GM18508 (cell line): ENCODE results near the gene TMEM176A.
"Not testable (repeated sequence)": the region's sequence is repeated elsewhere in the genome, so short reads cannot be mapped to it uniquely, and the experiment has no call there.

Experiments
- ATAC-seq: cut with Tn5 transposase; IDR thresholded peaks from one replicate; pipeline ENCODE4 v1.9.1; 2021; ENCODE audit warnings: moderate number of reproducible peaks; ENCODE audit not compliant: insufficient read depth, unreplicated experiment

The TMEM176A gene

GRCh38 chr7:150807616-150808438 is 7.3 kb downstream of the TMEM176A start:
- not testable (repeated sequence) for ATAC-seq

DNA sequence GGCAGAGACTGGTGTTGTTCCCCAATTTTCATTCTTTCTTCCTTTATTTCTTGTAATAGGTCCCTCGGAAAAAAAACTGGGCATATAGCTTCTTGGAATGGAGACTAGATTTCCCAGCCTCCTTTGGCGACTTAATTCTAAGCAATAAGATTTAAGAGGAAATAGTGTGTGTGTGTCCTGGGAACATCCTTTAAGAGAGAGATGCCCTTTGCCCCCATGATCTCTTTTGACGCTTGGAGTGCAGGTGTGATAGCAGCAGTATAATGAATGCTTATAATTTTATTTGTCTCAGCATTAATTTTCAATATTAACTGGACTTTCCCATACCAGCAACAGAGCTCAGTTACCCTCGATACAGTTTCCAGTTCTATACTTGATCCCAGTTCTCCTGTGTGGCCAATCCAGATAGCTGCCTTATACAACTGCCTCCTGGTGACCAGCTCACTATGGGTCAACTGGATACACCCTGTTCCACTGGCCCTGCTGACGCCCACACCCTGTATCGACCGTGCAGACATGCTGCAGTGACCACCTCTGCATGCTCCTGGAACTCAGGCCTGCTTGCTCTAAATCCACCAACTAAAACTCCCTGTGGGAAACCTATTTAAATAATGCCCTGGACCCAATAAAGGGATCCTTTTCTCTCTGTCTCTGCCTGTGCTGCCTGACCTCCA is 13.9 kb downstream of the TMEM176A start:
- ATAC-seq, result no peak

DNA sequence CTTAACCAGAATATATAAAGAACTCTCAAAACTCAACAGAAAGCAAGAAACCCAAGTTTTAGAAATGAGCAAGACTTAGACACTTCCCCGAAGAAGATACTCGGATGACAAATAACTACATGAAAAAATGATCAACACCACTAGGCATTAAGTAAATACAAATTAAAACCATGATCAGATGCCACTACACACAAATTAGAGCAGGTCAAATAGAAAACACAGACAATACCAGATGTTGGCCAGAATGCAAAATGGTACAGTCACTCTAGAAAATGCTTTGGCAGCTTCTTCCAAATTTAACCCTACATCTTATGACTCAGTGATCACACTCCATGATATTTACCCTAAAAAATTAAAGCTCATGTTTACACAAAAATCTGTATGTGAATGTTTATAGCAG is 18.4 kb downstream of the TMEM176A start:
- ATAC-seq, result no peak

GRCh38 chr7:150820148-150820547 is 19.6 kb downstream of the TMEM176A start:
- ATAC-seq, result no peak

DNA sequence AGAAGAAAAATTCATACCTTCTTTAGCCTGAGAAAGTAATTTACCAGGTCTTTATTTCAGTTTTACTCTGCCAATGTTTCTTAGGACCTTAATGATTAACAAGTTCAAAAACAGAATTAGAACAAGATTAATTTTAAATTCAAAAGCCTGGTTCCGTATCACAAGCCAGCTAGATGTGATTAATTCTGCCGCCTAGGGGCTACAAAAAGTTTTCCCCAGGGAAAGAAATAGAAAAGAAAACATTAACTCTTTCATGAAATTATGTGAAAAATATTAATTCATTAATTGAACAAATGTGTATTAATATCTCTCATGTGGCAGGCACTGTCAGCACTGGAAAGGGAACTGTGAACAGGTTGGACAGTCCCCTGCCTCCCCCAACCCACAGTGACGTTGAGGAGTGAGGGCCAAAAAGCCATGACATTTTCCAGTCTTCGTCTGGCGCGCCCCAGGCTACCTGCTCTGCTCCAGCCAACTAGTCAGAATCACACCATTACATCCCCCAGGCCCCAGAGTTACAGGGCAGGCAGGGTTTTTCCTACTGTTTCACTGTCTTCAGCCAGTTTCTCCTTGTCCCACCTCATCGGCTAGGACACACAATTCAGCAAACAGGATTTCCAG is 20.1 kb downstream of the TMEM176A start:
- no peak for ATAC-seq

GRCh38 chr7:150823043-150823442 is 22.5 kb downstream of the TMEM176A start:
- no peak for ATAC-seq

DNA sequence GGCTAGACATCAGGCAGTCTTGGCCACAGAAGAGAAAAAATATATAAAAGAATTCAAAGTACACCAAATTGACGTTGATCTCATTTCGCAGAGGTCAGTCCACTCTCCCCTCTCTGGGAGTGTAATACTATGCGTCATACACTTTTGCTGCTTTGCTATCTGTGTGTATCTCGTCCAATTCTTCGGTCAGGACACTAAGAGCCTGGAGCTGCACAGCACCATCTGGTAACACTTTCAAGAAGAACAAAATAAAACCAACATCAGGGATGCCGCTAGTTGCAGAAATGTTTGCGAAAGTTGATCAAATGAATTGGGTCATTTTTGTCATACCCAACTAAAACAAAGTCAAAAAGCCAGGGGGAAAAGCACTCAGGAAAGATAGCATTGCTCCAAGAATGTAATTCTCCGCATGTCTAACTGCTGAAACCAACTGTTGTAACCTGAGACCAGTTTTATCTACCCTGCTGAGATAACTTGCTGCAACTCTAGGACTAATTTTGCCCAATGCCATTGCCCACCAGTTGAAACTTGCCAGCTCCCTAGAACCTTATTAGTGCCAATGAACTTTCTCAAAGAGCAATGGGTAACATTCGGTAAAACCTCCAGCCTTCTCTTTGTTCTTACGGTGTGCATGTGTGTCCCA is 23.0 kb downstream of the TMEM176A start:
- ATAC-seq, result no peak

GRCh38 chr7:150824379-150825177 is 24.0 kb downstream of the TMEM176A start:
- no peak for ATAC-seq

- ATAC-seq, result no peak
Measured at GRCh38 chr7:150826061-150826849, 25.7 kb downstream of the TMEM176A start.

DNA sequence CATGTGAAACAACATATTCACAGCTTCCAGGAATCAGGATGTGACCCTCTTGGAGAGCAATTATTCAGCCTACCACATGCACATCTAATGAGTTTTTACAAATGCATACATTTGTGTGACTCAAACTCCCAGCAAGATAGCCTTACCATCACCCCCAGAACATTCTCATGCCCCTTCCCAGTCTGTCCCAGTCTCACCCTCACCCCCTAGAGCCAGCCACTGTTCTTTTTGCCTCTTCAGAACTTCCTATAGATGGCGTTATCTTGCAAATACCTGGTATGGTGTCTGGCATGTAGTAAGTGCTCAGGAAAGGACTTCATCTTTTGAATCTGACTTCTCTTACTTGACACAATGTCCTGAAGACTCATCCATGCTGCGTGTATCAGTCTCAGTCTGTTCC is 27.8 kb downstream of the TMEM176A start:
- no peak for ATAC-seq

GRCh38 chr7:150829426-150829825 is 28.9 kb downstream of the TMEM176A start:
- ATAC-seq, result no peak

GRCh38 chr7:150830937-150831336 is 30.4 kb downstream of the TMEM176A start:
- no peak for ATAC-seq

DNA sequence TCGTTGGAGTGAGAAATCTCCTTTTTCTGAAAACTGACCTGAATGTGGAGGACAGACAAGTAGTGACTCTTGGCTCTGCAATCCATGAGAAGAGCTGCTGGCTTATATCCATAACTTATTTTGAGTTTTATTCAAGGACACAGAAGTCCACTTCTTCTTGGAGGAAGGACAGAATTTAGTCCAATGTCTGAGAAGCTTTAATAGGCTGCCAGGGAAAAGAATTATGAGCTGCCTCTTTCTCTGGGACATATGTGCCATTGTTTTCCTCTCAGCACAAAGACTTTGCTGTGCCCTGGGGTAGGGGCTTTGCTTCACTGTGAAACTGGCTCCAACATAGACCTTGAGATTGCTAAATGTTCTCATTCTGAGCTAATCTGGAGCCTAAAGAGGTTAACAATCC is 31.3 kb downstream of the TMEM176A start:
- ATAC-seq, result no peak

- no peak for ATAC-seq
Measured at GRCh38 chr7:150835019-150835418, 34.5 kb downstream of the TMEM176A start.

GRCh38 chr7:150835702-150836280 is 35.2 kb downstream of the TMEM176A start:
- ATAC-seq, result no peak

- no peak for ATAC-seq
Measured at GRCh38 chr7:150838965-150839650, 38.5 kb downstream of the TMEM176A start.

GRCh38 chr7:150842018-150842417 is 41.4 kb downstream of the TMEM176A start:
- no peak for ATAC-seq

GRCh38 chr7:150842716-150843115 is 42.1 kb downstream of the TMEM176A start:
- no peak for ATAC-seq
